Lung (tissue), 12 donors: ENCODE measurements around the gene SLC12A8. TPM values are rescaled to one million over a fixed set of nuclear protein-coding genes. Genes with fewer than 3 reads are reported as not detected.

Experiments
- ATAC-seq: fragments of 200-7000 bp; cut with Tn5 transposase; one replicate; pipeline ENCODE4 v1.9.1; 2020; ENCODE audit warnings: moderate number of reproducible peaks; ENCODE audit not compliant: insufficient read depth, low FRiP score
- DNase-seq, 3 donors: peaks; one replicate each; pipeline ENCODE4 v3.0.0-alpha.2; 2013 to 2017
- H3K27ac ChIP-seq, 2 donors: one replicate each; pipeline ENCODE4 v1.5.1; 2013; ENCODE audit warnings: mild to moderate bottlenecking in 2 of 2, moderate library complexity in 2 of 2, control low read depth in 1 of 2, inconsistent platforms in 1 of 2, low read depth in 1 of 2, low read length in 1 of 2
- H3K27me3 ChIP-seq, 3 donors: one replicate each; pipeline ENCODE4 v1.5.1; 2013; ENCODE audit warnings: low read length in 2 of 3; ENCODE audit not compliant: control insufficient read depth in 3 of 3, insufficient read depth in 3 of 3
- H3K36me3 ChIP-seq, 4 donors: one replicate each; pipeline ENCODE4 v1.5.1; 2013; ENCODE audit warnings: low read length in 4 of 4, mild to moderate bottlenecking in 1 of 4, moderate library complexity in 1 of 4; ENCODE audit not compliant: control insufficient read depth in 4 of 4, insufficient read depth in 4 of 4
- H3K4me1 ChIP-seq, 5 donors: one replicate each; pipeline ENCODE4 v1.5.1; 2013; ENCODE audit warnings: low read length in 5 of 5, mild to moderate bottlenecking in 2 of 5, moderate library complexity in 1 of 5; ENCODE audit not compliant: control insufficient read depth in 5 of 5, insufficient read depth in 5 of 5
- H3K4me3 ChIP-seq: one replicate; pipeline ENCODE4 v1.5.1; 2013; ENCODE audit warnings: mild to moderate bottlenecking, control low read depth, moderate library complexity
- H3K9ac ChIP-seq, 2 donors: one replicate each; pipeline ENCODE4 v1.5.1; 2013; ENCODE audit warnings: low read length in 2 of 2, control low read depth in 1 of 2; ENCODE audit not compliant: insufficient read depth in 1 of 2
- H3K9me3 ChIP-seq, 4 donors: one replicate each; pipeline ENCODE4 v1.5.1; 2013; ENCODE audit warnings: low read length in 3 of 4, mild to moderate bottlenecking in 1 of 4, moderate library complexity in 1 of 4; ENCODE audit not compliant: control insufficient read depth in 4 of 4, insufficient read depth in 3 of 4
- WGBS, 2 donors: extraction: QIAGEN DNeasy Blood & Tissue Kit; methylation state at CpG; one replicate each; pipeline ENCODE4 v1.1.7; 2013; 5-methylcytosine and 5-hydroxymethylcytosine counted together
- polyA plus RNA-seq, 2 donors: library from polyadenylated mRNA; stranded (reverse); fragments of 200-250 nt; gene quantifications; one replicate each; pipeline ENCODE4 v1.2.1, GENCODE V29; 2013
- total RNA-seq, 2 donors: library from RNA; depleted of rRNA in 1 of 2; stranded (reverse); fragments of >200 nt in 1 of 2; gene quantifications; one replicate each; pipeline ENCODE4 v1.2.1, GENCODE V29; 2014 to 2021
- TF ChIP-seq, protein P1 (sequence below): IDR thresholded peaks from 2 replicates; pipeline ENCODE4 v1.5.1; 2012; ENCODE audit warnings: mild to moderate bottlenecking; ENCODE audit errors: control extremely low read depth, extremely low read depth
- donor health status: control.
- donor health status: control.
- donor health status: Bipolar disorder and iron deficiency.
- donor health status: healthy.
- donor health status: DM: yes; HTN: yes; CAD: no.

SLC12A8 gene
- total and polyA plus RNA-seq, 4 donors = 3.1 to 9.8 (median 5.8) TPM

DNA sequence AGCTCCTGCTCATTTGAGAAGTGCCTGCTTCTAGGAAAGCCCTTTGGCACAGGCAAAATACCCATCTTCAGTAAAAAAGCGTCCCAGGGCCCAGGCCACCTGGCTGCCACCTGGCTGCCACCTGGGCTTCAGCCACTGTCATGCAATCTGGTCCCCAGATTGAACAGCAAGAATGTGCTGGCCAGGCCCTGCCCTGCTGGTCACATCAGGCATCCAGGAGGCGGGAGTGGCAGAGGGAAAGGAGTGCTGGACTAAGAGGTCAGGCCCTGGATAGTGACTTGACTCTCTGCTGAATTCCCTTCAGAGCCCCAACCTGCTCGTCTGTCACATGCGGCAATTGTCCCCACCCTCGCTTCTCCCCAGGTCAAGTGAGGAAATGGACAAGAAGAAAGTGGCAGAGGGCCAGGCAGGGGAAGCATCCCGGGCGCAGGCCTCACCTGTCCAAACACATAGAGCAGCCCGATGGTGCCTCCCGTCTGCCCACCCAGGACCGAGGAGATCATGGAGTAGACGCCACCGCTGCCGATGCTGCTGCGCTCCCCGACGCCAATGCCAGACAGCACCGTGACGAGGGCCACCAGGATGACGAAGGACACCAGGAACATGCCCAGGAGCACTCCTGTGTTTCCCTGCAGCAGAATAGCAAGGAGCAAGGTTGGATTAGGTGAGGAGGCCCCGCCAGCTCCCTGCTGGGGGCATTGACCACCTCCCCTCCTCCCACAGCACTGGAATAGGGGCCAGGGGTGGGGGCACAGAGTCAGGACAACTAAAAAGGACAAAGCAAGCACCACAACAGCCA is 25.5 kb downstream of the SLC12A8 start:
- no peak overlapping the region for H3K9ac ChIP-seq
- TF ChIP-seq, protein P1, sequence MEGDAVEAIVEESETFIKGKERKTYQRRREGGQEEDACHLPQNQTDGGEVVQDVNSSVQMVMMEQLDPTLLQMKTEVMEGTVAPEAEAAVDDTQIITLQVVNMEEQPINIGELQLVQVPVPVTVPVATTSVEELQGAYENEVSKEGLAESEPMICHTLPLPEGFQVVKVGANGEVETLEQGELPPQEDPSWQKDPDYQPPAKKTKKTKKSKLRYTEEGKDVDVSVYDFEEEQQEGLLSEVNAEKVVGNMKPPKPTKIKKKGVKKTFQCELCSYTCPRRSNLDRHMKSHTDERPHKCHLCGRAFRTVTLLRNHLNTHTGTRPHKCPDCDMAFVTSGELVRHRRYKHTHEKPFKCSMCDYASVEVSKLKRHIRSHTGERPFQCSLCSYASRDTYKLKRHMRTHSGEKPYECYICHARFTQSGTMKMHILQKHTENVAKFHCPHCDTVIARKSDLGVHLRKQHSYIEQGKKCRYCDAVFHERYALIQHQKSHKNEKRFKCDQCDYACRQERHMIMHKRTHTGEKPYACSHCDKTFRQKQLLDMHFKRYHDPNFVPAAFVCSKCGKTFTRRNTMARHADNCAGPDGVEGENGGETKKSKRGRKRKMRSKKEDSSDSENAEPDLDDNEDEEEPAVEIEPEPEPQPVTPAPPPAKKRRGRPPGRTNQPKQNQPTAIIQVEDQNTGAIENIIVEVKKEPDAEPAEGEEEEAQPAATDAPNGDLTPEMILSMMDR = no peak
- WGBS, 2 donors = 95% methylated on average over 20 of the region's 20 CpGs
- H3K4me1 ChIP-seq = peaks cover 0 to 18% (median 0%) of the 10 kb centered on the region in 5 donors
- ATAC-seq (no peak), DNase-seq (no peak)
- no peak overlapping the region for H3K4me3 ChIP-seq
- H3K36me3 ChIP-seq = peaks cover 0 to 2% (median 0%) of the 10 kb centered on the region in 4 donors
- no peaks in the 10 kb centered on the region for H3K27me3 ChIP-seq
- H3K9me3 ChIP-seq = no peaks in the 10 kb centered on the region
- no peak overlapping the region for H3K27ac ChIP-seq

DNA sequence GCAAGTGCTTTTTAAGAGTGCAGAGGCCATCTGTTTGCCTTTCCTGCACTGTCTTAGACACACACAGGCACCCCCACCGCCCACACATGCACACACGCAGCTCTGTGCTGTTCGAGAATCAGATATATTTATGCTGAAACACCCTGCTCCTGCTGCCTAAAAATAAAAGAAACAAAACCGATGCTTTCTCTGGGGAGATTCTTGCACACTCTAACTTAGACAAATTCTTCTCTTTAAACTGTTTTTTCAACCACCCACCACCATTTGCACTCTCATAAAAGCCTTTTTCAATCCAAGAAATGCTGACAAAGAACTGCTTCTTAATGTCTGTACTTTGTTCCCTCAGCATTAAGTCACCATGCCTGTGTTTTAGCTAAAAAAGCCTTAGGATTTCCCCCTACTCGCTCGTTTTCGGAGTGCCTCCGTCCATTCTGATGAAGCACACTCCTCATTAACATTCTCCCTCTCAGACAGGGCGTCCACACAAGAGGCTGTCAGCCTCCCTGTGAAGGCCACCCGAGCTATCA is 26.2 kb downstream of the SLC12A8 start:
- Histone ChIP-seq H3K9me3 (no peaks in the 10 kb centered on the region), H3K36me3 (peaks cover 0 to 2% (median 0%) of the 10 kb centered on the region in 4 donors), H3K27me3 (no peaks in the 10 kb centered on the region), H3K27ac (no peak overlapping the region), H3K4me1 (peaks cover 0 to 18% (median 0%) of the 10 kb centered on the region in 5 donors), H3K4me3 (no peak overlapping the region), H3K9ac (peak overlapping the region in 1 of 2 donors; percentile 23)
- ATAC-seq = no peak
- 76 to 79% methylated on average over 10 of the region's 10 CpGs for WGBS, 2 donors
- TF ChIP-seq, protein P1 = no peak
- peak; percentile 35 to 63 (median 44) for DNase-seq

DNA sequence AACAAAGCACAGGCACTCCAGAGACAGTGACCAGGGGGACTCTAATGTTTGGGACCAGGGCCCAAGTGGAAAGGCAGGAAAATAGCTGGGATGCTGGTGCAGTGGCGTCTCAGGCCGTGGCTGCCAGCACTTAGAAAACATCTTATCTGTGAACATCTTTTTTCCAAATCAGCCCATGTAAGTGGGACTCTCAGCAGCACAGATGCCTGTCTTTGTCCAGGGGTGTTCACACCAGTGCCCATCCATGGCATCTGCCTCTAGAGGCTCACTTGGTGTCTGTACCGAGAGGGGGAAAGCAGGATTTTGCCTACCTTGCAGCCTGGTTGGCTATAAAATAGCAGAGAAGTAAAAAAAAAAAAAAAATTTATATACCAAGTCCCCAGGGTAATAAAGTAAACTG is 26.7 kb downstream of the SLC12A8 start:
- H3K4me1 ChIP-seq = peaks cover 0 to 14% (median 0%) of the 10 kb centered on the region in 5 donors
- H3K36me3 ChIP-seq = peaks cover 0 to 2% (median 0%) of the 10 kb centered on the region in 4 donors
- TF ChIP-seq, protein P1 = no peak
- WGBS, 2 donors = 89 to 91% methylated on average over 3 of the region's 3 CpGs
- ATAC-seq (no peak), DNase-seq (no peak)
- H3K9me3 ChIP-seq = no peaks in the 10 kb centered on the region
- H3K4me3 ChIP-seq = no peak overlapping the region
- peak overlapping the region in 1 of 2 donors; percentile 23 for H3K9ac ChIP-seq
- H3K27me3 ChIP-seq = no peaks in the 10 kb centered on the region
- no peak overlapping the region for H3K27ac ChIP-seq
